ENCODE measurements around the gene DAND5.
"Not testable (repeated sequence)": the region's sequence is repeated elsewhere in the genome, so short reads cannot be mapped to it uniquely, and the experiment has no call there.

The DAND5 gene

GRCh38 chr19:12970070-12970820 is 869 bp downstream of the DAND5 start:
- no peak for TF ChIP-seq CTCF (IDR thresholded peaks at IDR 0.05; ENCODE audit: low read depth, low read length, missing control alignments)
- H3K4me3 ChIP-seq (ENCODE audit: low read depth, low read length) = no peak overlapping the region
- DNase-seq (ENCODE audit: low read depth) = no peak

GRCh38 chr19:12973236-12973635 is 3.9 kb downstream of the DAND5 start:
- no peak for TF ChIP-seq CTCF (IDR thresholded peaks at IDR 0.05; ENCODE audit: low read depth, low read length, missing control alignments)
- no peak for DNase-seq (ENCODE audit: low read depth)
- no peak overlapping the region for H3K4me3 ChIP-seq (ENCODE audit: low read depth, low read length)

GRCh38 chr19:12974301-12975220 is 5.2 kb downstream of the DAND5 start:
- no peak for DNase-seq (ENCODE audit: low read depth)
- no peak overlapping the region for H3K4me3 ChIP-seq (ENCODE audit: low read depth, low read length)
- TF ChIP-seq CTCF (IDR thresholded peaks at IDR 0.05; ENCODE audit: low read depth, low read length, missing control alignments) = no peak

GRCh38 chr19:12975221-12975741 is 5.9 kb downstream of the DAND5 start:
- DNase-seq (ENCODE audit: low read depth) = no peak
- TF ChIP-seq CTCF (IDR thresholded peaks at IDR 0.05; ENCODE audit: low read depth, low read length, missing control alignments) = no peak
- no peak overlapping the region for H3K4me3 ChIP-seq (ENCODE audit: low read depth, low read length)

GRCh38 chr19:12976109-12976508 is 6.7 kb downstream of the DAND5 start:
- H3K4me3 ChIP-seq (ENCODE audit: low read depth, low read length); DNase-seq (ENCODE audit: low read depth): not testable (repeated sequence)

GRCh38 chr19:12979974-12980373 is 10.6 kb downstream of the DAND5 start:
- TF ChIP-seq CTCF (IDR thresholded peaks at IDR 0.05; ENCODE audit: low read depth, low read length, missing control alignments) = no peak
- DNase-seq (ENCODE audit: low read depth) = no peak
- no peak overlapping the region for H3K4me3 ChIP-seq (ENCODE audit: low read depth, low read length)

- no peak overlapping the region for H3K4me3 ChIP-seq (ENCODE audit: low read depth, low read length)
- DNase-seq (ENCODE audit: low read depth) = no peak
- no peak for TF ChIP-seq CTCF (IDR thresholded peaks at IDR 0.05; ENCODE audit: low read depth, low read length, missing control alignments)
These were observed 13.3 kb downstream of the DAND5 start for GRCh38 chr19:12982648-12983047.

All from GM12864 (cell line).